HG03066 (cell line): ENCODE results near the gene PNKP.

Experiments
- ATAC-seq: cut with Tn5 transposase; IDR thresholded peaks from one replicate; pipeline ENCODE4 v1.9.1; 2021; ENCODE audit warnings: low read depth; ENCODE audit not compliant: unreplicated experiment

Gene PNKP

GRCh38 chr19:49847731-49848696 lies 19.4 kb downstream of the PNKP start:
- ATAC-seq = no peak

- no peak for ATAC-seq
Observed at GRCh38 chr19:49846408-49846807, 21.0 kb downstream of the PNKP start.

DNA sequence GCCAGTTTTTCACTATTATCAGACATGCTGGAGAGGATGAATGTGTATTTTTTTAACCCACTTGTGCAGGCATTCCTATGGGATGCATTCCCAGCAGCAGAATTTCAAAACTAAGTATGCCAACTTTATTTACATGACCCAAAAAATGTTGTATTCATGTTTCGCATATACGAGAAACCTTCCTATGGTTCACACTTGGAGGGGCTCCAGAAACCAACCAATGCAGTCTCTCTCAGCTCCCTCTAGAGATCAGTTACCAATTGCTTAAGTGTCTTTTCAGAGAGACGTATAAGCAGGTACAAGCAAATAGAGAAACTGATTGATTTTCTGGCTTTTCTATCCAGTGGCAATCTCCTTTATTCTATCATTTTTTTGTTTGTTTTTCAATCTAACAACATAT lies 22.0 kb downstream of the PNKP start:
- ATAC-seq = no peak

DNA sequence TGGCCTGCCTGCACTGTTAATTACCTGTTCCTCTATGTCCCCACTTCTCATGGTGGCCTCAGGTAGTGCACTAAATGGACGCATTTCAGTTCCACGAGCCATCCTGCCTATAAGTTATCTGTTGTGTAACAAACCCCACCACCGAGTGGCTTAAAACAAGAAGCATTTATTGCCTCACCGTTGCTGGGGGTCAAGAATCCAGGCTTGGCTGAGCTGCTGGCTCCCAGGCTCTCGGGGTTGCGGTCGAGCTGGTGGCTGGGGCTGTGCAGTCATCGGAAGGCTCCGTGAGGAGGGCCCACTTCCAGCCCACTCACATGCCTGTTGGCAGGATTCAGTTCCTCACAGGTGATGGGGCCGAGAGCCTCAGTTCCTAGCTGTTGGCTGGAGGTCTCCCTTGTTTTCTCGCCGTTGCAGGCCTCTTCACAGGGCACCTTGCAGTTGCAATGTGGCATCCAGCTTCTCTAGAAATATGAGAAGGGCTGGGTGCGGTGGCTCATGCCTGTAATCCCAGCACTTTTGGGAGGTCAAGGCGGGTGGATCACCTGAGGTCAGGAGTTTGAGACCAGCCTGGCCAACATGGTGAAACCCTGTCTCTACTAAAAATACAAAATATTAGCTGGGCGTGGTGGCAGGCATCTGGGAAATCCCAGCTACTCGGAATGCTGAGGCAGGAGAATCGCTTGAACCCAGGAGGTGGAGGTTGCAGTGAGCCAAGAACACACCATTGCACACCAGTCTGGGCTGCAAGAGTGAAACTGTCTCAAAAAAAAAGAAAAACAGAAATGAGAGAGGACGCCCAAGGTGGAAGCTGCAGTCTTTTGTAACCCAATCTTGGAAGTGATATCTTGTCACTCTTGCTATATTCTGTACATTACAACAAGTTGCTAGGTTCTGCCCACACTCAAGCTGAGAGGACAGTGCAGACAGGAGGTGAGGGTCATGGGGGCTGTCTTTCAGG lies 23.0 kb downstream of the PNKP start:
- no peak for ATAC-seq

DNA sequence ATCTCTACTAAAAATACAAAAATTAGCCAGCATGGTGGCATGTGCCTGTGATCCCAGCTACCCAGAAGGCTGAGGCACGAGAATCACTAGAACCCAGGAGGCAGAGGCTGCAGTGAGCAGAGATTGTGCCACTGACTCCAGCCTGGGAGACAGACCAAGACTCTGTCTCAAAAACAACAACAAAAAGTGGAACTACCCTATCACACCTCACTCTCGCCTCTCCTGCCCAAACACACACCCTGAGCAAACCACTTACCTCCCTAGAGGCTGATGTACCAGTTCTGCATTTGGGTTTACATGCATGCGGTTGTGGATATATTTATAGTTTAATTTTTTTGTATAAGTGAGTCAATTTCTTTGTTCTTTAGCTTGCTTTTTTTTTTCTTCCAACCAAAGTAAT lies 24.1 kb downstream of the PNKP start:
- no peak for ATAC-seq

DNA sequence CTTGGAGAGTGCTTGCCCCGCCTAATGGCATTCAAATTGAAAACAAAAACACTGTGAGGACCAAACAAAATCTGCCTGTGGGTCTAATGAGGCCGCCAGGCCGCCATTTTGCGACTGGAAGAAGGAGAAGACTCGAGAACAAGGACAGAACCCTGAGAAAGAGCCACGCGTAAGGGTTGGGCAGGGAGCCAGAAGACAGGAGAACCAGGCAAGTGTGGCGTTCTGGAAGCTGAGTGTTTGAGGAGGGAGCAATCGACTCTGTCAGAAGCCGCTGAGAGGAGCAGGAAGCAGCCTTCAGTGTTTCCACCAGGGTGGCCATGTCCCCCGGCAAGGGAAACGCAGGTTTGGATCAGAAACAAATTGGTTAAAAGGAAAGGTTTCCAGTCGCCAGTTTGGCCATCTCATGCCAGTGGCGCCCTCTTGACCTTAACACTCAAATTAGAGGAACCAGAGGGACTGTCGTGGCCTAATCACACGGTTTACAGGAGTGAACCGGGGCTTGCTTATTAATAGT lies 26.6 kb downstream of the PNKP start:
- no peak for ATAC-seq

DNA sequence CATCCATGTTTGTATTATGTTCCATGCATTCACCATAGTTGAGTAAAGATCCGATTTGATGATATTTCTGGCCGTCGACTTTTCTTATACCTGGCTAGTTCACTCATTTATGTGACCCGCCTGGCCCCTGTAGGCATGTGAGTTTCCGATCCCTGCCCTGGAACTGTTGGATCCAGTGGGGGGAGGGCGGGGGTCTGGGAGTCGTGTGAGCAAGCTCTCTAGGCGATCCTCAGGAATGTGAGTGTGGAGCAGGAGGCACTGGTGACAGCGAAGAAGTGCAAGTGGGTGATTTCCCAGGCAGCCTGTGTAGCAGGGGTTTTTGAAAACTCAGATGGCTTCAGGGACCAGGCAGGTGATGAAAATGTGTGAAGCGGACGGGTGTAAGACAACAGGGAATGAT lies 27.1 kb downstream of the PNKP start:
- ATAC-seq = no peak

DNA sequence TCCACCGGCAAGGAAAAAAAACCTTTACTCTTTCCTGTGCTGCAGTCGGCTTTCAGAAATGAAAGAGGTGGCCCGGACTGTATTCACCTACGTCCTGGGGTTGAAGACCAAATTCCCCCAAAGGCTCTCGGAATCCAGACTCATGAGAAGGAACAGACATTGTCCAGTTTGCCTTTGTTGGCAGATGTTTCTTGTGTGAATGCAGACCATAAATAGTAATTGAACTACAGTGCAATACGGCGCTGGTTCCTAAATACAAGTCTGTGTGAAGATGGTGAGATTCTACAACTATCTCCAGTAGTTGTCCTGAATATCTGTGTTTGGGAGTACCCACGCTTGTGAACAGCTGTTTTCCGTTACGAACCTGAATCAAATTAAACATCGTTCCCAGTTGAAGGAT lies 27.7 kb downstream of the PNKP start:
- no peak for ATAC-seq

- no peak for ATAC-seq
Observed at GRCh38 chr19:49838885-49839588, 28.3 kb downstream of the PNKP start.

GRCh38 chr19:49837425-49837824 lies 30.0 kb downstream of the PNKP start:
- ATAC-seq = no peak

DNA sequence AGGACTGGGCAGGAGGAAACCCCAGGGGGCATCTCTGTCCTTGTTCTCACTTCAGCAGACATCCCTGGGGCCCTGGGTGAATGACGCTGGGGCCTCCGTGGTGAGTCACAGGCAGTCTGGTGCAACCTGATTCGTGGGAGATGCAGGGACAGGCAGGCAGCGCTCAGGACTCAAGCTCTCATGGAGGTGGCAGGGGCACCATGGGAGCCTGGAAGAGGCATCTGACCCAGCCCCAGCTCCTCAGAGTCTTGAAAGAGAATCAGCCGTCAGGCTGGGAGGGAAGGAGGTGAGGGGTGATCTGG lies 30.4 kb downstream of the PNKP start:
- ATAC-seq = no peak

GRCh38 chr19:49836176-49837008 lies 31.0 kb downstream of the PNKP start:
- ATAC-seq = no peak

DNA sequence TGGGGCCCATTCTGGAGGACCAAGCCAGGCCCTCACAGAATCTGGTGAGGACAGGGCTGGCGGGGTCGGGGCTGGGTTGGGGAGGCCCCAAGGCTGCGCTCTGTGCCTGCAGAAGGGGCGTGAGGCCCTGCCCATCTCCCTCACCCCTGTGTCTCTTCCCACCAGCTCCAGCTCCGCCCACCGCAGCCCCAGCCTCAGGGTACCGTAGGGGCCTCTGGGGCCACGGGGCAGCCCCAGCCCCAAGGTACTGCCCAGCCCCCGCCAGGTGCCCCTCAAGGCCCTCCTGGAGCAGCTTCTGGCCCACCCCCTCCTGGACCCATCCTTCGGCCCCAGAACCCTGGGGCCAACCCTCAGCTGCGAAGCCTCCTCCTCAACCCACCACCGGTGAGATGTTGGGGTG lies 31.8 kb downstream of the PNKP start:
- no peak for ATAC-seq

GRCh38 chr19:49833599-49833998 lies 33.8 kb downstream of the PNKP start:
- ATAC-seq = no peak

DNA sequence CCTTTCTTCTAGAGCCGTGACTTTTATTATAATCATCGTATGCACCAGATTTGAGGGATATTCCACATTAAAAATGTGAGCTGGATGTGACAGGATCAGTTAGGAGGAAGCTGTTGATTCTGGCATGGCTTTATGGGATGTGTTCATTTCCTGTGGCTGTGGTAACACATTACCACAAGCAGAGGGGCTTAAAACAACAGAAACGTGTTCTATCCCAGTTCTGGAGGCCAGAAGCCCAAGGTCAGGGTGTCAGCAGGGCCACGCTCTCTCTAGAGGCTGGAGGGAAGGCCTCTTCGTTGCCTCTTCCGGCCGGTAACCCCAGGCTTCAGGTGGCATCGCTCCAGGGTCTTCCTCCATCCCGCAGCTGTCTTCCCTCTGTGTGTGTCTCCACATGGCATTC lies 34.8 kb downstream of the PNKP start:
- ATAC-seq = no peak

DNA sequence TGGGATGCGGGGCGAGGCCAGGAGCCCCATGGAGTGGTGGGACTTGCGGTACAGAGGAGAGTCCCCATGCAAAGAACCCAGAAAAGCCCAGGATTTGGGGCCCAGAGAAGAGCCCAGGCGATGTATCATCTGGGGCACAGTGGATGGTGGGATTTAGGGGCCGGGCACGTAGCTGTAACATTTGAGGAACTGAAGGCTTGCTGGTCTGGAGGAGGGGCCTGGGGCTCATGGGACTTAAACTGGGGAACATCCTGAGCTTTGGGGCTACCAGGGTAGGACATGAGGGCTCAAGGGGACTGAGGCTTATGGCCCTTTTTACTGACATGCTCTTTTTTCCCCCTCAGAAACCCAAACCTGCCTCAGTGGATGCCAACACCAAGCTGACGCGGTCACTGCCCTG lies 35.8 kb downstream of the PNKP start:
- no peak for ATAC-seq

DNA sequence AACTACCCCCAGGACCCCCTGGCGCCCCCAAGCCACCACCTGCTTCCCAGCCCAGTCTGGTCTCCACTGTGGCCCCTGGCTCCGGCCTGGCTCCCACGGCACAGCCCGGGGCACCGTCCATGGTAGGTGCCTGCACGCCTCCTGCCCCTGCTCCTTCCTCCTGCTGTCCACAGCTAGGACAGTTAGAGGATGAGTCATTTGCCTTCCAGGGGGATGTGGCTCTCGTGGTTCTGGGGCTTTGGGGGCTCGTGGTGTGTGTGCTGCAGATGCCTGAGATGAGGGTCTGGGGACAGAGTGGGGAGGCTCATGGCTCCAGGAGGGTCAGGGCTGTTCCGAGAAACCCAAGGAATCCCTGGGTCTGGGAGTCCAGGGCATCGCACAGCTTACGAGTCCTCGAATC lies 36.6 kb downstream of the PNKP start:
- ATAC-seq = no peak

GRCh38 chr19:49829721-49830120 lies 37.7 kb downstream of the PNKP start:
- ATAC-seq = no peak

DNA sequence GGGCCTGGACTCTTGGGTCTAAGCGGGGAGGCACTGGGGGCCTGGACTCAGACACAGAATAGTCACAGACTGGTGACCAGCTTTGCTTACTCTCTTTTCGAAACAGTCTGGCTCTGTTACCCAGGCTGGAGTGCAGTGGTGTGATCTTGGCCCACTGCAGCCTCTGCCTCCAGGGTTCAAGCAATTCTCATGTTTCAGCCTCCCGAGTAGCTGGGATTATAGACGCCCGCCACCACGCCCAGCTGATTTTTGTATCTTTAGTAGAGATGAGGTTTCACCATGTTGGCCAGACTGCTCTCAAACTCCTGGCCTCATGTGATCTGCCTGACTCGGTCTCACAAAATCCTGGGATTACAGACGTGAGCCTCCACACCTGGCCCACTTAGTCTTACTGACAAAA lies 38.2 kb downstream of the PNKP start:
- ATAC-seq = no peak

DNA sequence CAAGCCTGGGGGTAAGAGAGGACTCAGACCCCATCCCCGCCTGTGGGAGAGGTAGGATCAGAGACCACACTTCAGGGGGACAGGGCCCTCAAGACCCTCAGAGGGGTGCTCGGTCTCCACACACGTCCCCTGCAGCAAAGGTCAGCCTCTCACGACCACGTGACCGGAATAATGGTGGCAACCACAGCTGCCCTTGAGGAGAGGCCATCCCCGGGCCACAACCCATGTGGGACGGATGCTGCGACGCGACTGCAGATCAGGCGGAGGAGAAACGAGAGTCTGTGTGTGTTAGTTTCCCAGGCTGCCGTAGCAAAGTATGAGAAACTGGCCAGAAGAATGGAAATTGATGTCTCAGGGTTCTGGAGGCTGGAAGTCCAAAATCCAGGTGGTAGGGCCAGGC lies 40.3 kb downstream of the PNKP start:
- ATAC-seq = no peak
